C4-2B (cell line): ENCODE data around the gene NHERF1.

Experiments
- CTCF ChIP-seq: fragments of 450-650 bp; conservative IDR thresholded peaks from 2 replicates; pipeline ENCODE4 v1.5.1; 2017; ENCODE audit warnings: mild to moderate bottlenecking
- ZFX ChIP-seq: fragments of 450-650 bp; IDR thresholded peaks from 2 replicates; pipeline ENCODE4 v1.6.1; 2017

- TF ChIP-seq CTCF (no peak), ZFX (no peak)
These were observed 10.1 kb upstream of the NHERF1 start for GRCh38 chr17:74738051-74738996.
